OCI-LY3 (cell line): ENCODE measurements around the gene CCDC102A.

Source experiments
- H2AFZ ChIP-seq: fragments of 200-600, 300-600 bp; shearing (Covaris generic); 2 replicates; pipeline ENCODE4 v1.6.0; 2014; ENCODE audit warnings: antibody characterized with exemption, low read depth, low read length
- H3K27ac ChIP-seq: fragments of 200-600, 300-600 bp; sonication (generic); 2 replicates; pipeline ENCODE4 v1.5.1; 2014; ENCODE audit warnings: mild to moderate bottlenecking, low read length, moderate library complexity, mixed read lengths
- H3K27me3 ChIP-seq: fragments of 200-600, 300-600 bp; sonication (generic); 2 replicates; pipeline ENCODE4 v1.6.1; 2014; ENCODE audit warnings: low read depth, low read length, mixed read lengths
- H3K36me3 ChIP-seq: fragments of 200-600, 300-600 bp; sonication (generic); replicated peaks from 2 replicates; pipeline ENCODE3; 2014; ENCODE audit warnings: low read depth, low read length, mixed read lengths
- H3K4me1 ChIP-seq: fragments of 300-600, 200-600 bp; sonication (generic); 2 replicates; pipeline ENCODE4 v1.6.1; 2014; ENCODE audit warnings: low read length, mixed read lengths
- H3K4me2 ChIP-seq: fragments of 200-600, 300-600 bp; sonication (generic); 2 replicates; pipeline ENCODE4 v1.6.1; 2014; ENCODE audit warnings: low read length, mixed read lengths
- H3K4me3 ChIP-seq: fragments of 300-600, 200-600 bp; sonication (generic); 2 replicates; pipeline ENCODE4 v1.5.1; 2014; ENCODE audit warnings: antibody characterized with exemption, mild to moderate bottlenecking, low read length, moderate library complexity
- H3K79me2 ChIP-seq: fragments of 300-600, 200-600 bp; shearing (Covaris generic); 2 replicates; pipeline ENCODE4 v1.6.1; 2014; ENCODE audit warnings: mild to moderate bottlenecking, low read length, mixed read lengths
- H3K9ac ChIP-seq: fragments of 300-600, 200-600 bp; shearing (Covaris generic); 2 replicates; pipeline ENCODE4 v1.6.0; 2014; ENCODE audit warnings: mild to moderate bottlenecking, low read length, moderate library complexity
- H3K9me3 ChIP-seq: fragments of 200-600, 300-600 bp; shearing (Covaris generic); 2 replicates; pipeline ENCODE4 v1.6.1; 2014; ENCODE audit warnings: low read length, mixed read lengths; ENCODE audit not compliant: insufficient read depth
- H4K20me1 ChIP-seq: fragments of 200-600, 300-600 bp; sonication (generic); 2 replicates; pipeline ENCODE4 v1.6.1; 2016; ENCODE audit warnings: low read length, mixed read lengths; ENCODE audit not compliant: insufficient read depth
- EZH2phosphoT487 ChIP-seq: fragments of 200-600 bp; shearing (Covaris generic); IDR thresholded peaks from 2 replicates; pipeline ENCODE4 v1.6.1; 2018; ENCODE audit warnings: antibody characterized with exemption, mixed run types, low read depth
- TF ChIP-seq, protein P1 (sequence below): fragments of 200-600, 300-600 bp; sonication (generic); IDR thresholded peaks from 2 replicates; pipeline ENCODE4 v1.5.1; 2014; ENCODE audit warnings: antibody characterized with exemption, low read length, low read depth

The CCDC102A gene

DNA sequence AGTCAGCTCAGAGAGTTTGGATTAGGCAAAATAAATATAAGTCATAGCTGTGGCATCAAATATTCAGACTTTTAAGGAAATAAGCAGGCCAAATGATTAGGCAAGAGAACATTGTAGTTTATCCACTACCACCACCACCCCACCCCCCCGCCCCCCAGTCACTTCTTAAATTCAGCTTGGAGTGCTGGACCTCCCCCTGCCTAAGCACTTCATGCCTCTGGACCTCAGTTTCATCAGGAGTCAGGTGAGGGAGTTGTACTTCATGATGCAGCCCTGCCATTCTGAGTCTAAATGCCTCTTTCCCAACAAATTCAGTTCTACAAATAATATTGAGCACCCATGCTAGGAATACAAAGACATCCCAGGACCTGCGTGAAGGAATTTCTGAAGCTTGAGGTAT is 71.8 kb downstream of the CCDC102A start:
- Histone ChIP-seq H3K9ac (no peak overlapping the region), H3K4me1 (peaks cover 7% of the 10 kb centered on the region), H3K4me2 (no peak overlapping the region), H3K79me2 (peaks cover 19% of the 10 kb centered on the region), H2AFZ (no peak overlapping the region), H3K27ac (no peak overlapping the region), H4K20me1 (peaks cover 3% of the 10 kb centered on the region; the same call in 1 of the 2 replicates), H3K9me3 (no peaks in the 10 kb centered on the region), H3K4me3 (no peak overlapping the region), H3K36me3 (peaks cover 56% of the 10 kb centered on the region), H3K27me3 (no peaks in the 10 kb centered on the region)
- no peak for TF ChIP-seq EZH2phosphoT487
- TF ChIP-seq, protein P1, sequence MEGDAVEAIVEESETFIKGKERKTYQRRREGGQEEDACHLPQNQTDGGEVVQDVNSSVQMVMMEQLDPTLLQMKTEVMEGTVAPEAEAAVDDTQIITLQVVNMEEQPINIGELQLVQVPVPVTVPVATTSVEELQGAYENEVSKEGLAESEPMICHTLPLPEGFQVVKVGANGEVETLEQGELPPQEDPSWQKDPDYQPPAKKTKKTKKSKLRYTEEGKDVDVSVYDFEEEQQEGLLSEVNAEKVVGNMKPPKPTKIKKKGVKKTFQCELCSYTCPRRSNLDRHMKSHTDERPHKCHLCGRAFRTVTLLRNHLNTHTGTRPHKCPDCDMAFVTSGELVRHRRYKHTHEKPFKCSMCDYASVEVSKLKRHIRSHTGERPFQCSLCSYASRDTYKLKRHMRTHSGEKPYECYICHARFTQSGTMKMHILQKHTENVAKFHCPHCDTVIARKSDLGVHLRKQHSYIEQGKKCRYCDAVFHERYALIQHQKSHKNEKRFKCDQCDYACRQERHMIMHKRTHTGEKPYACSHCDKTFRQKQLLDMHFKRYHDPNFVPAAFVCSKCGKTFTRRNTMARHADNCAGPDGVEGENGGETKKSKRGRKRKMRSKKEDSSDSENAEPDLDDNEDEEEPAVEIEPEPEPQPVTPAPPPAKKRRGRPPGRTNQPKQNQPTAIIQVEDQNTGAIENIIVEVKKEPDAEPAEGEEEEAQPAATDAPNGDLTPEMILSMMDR, result no peak

DNA sequence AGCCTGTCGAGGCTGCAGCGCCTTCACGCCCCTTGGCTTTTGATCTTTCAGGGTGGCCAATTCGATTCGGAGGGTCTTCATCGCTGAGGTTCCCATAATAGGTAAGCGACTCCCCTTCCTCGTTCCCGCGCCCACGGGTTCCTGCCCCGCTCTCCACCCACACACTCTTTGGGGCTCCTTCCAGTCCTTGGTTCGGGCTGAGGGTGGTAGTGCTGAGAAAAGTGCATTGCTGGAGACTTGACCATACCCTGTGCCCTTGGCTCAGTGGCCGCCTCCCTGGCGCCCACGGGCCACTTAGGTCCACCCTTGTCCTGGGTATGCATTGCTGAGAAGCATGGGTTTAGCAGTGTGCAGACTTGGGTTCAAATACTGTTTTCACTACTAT is 73.4 kb downstream of the CCDC102A start:
- H3K4me2 ChIP-seq, result peak overlapping the region; percentile 99
- peak overlapping the region; percentile 71 for H3K9ac ChIP-seq
- H3K36me3 ChIP-seq, result peaks cover 60% of the 10 kb centered on the region
- no peaks in the 10 kb centered on the region; the same call in 1 of the 2 replicates for H4K20me1 ChIP-seq
- no peaks in the 10 kb centered on the region for H3K27me3 ChIP-seq
- H3K79me2 ChIP-seq, result peaks cover 19% of the 10 kb centered on the region
- no peaks in the 10 kb centered on the region for H3K9me3 ChIP-seq
- peak overlapping the region; percentile 89 for H3K4me3 ChIP-seq
- peaks cover 7% of the 10 kb centered on the region for H3K4me1 ChIP-seq
- H2AFZ ChIP-seq, result no peak overlapping the region
- no peak overlapping the region for H3K27ac ChIP-seq
- TF ChIP-seq EZH2phosphoT487, result no peak

DNA sequence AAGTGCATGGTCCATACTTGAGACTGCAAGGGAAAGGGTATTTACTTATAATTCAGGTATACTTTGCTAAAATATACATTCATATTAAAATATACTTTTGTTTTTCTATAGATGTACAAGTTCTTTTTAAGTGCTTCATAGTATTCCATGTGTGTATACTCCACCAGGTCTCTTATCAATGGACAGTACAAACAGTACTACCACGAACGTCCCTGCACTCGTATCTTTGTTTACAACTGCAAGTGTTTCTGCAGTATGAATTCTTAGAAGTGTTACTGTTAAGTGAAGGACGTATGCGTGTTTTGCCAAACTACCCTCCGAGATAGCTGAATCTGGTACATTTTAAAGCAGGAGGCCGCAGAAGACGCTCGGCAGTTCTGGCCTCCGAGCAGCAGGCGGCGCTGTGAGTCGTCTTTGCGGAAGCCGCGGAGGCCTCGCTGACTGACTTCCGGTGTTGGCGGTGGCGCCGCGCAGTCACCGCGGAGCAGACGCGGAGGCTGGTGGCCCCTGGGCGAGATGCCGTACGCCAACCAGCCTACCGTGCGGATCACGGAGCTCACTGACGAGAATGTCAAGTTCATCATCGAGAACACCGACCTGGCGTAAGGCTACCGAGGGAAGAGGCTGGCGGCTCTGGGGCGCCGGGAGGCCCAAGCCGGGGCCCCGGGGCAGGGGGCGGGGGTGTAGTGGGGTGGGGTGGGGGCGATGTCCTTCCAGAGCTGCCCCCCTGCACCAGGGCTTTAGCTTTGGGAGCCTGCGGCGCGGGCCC is 74.0 kb downstream of the CCDC102A start, which contains the start of gene POLR2C:
Gene POLR2C, plus strand, starts transcription at position 471 of the 769 bp plus-strand sequence. Its CDS starts 46 bp downstream, at position 517.
- Histone ChIP-seq H2AFZ (peak within 1 kb of the TSS; percentile 39; the same call in 1 of the 2 replicates), H3K27ac (peak within 1 kb of the TSS; percentile 26; the same call in 1 of the 2 replicates)
- no peak for TF ChIP-seq EZH2phosphoT487
- TF ChIP-seq, protein P1, result peak; percentile 77

More for the DNA sequence above, 74.0 kb downstream of the CCDC102A start, which contains the start of gene POLR2C:
- Histone ChIP-seq H3K79me2 (peaks cover 19% of the 10 kb centered on the region), H3K9me3 (no peaks in the 10 kb centered on the region), H4K20me1 (no peaks in the 10 kb centered on the region; the same call in 1 of the 2 replicates), H3K4me1 (peaks cover 7% of the 10 kb centered on the region), H3K4me3 (peak within 1 kb of the TSS; percentile 89), H3K9ac (peak within 1 kb of the TSS; percentile 71), H3K27me3 (no peaks in the 10 kb centered on the region), H3K4me2 (peak within 1 kb of the TSS; percentile 99), H3K36me3 (peaks cover 59% of the 10 kb centered on the region)
